Pulmonary artery endothelial cell (primary cell): Measurements from ENCODE around the gene NISCH. TPM values are rescaled to one million over a fixed set of nuclear protein-coding genes. Genes with fewer than 3 reads are reported as not detected.

Experiments used
- DNase-seq: peaks from one replicate; pipeline ENCODE4 v3.0.0-alpha.2; 2011; ENCODE audit warnings: low read depth, low spot score
- total RNA-seq: library from RNA; depleted of rRNA; stranded (reverse); fragments of >200 nt; gene quantifications from 2 replicates; pipeline ENCODE4 v1.2.3, GENCODE V29; 2014

The NISCH gene
- total RNA-seq, 1 donor from 2014 or later, result 57.2 TPM

- DNase-seq, result no peak
Observed at GRCh38 chr3:52537165-52537620, 81.8 kb downstream of the NISCH start.

- no peak for DNase-seq
Observed at GRCh38 chr3:52537726-52538421, 82.5 kb downstream of the NISCH start.

DNA sequence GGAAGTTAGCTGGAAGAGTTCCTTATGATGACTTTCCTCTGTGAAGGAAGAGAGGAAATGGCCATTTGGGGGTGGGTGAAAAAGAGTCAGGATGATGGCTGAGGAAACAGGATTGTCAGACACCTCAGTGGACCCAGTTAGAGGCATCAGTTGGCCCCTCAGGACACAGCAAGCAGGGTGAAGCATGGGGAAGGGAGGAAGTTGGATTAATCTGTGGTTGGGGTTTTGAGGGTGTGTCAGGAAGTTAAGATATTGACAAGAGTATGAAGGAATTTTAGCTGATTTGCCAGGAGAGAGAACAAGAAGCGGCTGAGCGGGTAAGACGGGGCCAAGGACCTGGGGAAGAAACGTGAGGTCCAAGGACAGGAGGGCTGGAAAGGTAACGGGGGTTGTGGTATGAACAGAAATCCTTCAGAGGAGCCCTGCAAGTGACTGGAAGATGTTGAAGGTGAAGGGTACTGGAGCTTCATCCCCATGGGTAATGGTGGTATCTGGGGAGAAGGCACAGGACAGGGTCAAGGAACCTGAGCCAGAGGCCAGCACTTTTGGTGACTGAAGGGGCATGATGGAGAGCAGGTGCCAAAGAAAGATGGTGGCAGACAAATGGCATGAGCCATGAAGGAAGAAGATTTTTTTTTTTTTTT is 83.7 kb downstream of the NISCH start:
- no peak for DNase-seq

DNA sequence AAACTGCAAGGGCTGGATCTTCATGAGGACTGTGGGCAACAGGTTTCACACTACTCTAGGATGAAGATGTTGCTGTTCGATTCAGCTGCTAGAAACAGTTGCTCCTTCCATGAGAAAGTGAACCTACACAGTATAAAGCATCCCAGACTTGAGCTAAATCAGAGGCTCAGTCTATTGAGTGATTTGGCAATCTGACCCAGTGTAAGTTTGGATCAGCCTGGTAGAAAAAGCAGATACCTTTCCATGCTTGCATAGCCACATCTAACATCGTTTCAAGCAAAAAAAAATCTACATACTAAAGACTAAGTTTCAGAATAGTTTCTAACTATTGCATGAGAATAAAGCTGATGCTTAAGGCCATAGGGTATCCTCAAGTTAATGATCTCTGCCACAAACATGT is 85.6 kb downstream of the NISCH start:
- no peak for DNase-seq

Other genes starting within 250 kb of the NISCH start
- gene TLR9, start 230.0 kb upstream of the NISCH start, total RNA-seq, result 0.04 TPM in 1 of 2 replicates, not detected in the other
- 117 and 154 TPM in 2 replicates for gene TWF2, start 216.4 kb upstream of the NISCH start, total RNA-seq
- gene PPM1M, start 209.8 kb upstream of the NISCH start, total RNA-seq, result 15.5 and 15.9 TPM in 2 replicates
- gene WDR82, start 177.0 kb upstream of the NISCH start, total RNA-seq, result 98.5 and 108 TPM in 2 replicates
- gene GLYCTK, start 167.8 kb upstream of the NISCH start, total RNA-seq, result 14.3 and 20.6 TPM in 2 replicates
- gene DNAH1, start 139.3 kb upstream of the NISCH start, total RNA-seq, result 1.3 and 2.5 TPM in 2 replicates
- gene BAP1, start 45.6 kb upstream of the NISCH start, total RNA-seq, result 83.5 and 91.3 TPM in 2 replicates
- 3.5 and 5.3 TPM in 2 replicates for gene PHF7, start 44.9 kb upstream of the NISCH start, total RNA-seq
- gene SEMA3G, start 10.5 kb upstream of the NISCH start, total RNA-seq, result 2.1 and 6.4 TPM in 2 replicates
- 0.18 TPM in 1 of 2 replicates, not detected in the other for gene TNNC1, start 1.6 kb upstream of the NISCH start, total RNA-seq
- 189 and 237 TPM in 2 replicates for gene STAB1, start 39.7 kb downstream of the NISCH start, total RNA-seq
- gene NT5DC2, start 78.3 kb downstream of the NISCH start, total RNA-seq, result 50.1 and 53.8 TPM in 2 replicates
- gene UQCC5, start 81.0 kb downstream of the NISCH start, total RNA-seq, result 5.1 and 7.5 TPM in 2 replicates
- 63.0 and 92.9 TPM in 2 replicates for gene PBRM1, start 230.3 kb downstream of the NISCH start, total RNA-seq
- gene GNL3, start 230.4 kb downstream of the NISCH start, total RNA-seq, result 124 and 133 TPM in 2 replicates